Heart left ventricle (tissue), 16 donors: ENCODE data around the gene HTR7. TPM values are rescaled to one million over a fixed set of nuclear protein-coding genes. Genes with fewer than 3 reads are reported as not detected.

Source experiments
- ATAC-seq, 4 donors: fragments of 200-7000 bp; cut with Tn5 transposase; one replicate each; pipeline ENCODE4 v1.9.1; 2020 to 2022; ENCODE audit warnings: moderate library complexity in 4 of 4, mild to moderate bottlenecking in 3 of 4, moderate number of reproducible peaks in 1 of 4
- DNase-seq, 5 donors: peaks; one replicate each; pipeline ENCODE4 v3.0.0-alpha.2; 2020
- H3K27ac ChIP-seq, 12 donors: fragments of 200-600 bp; sonication (generic) in 4 of 12; one replicate each; pipeline versions ENCODE4 v1.5.0 to v1.8.0; 2016 to 2022; ENCODE audit warnings: mild to moderate bottlenecking in 2 of 12
- H3K27me3 ChIP-seq, 9 donors: fragments of 200-600 bp; sonication (generic) in 2 of 9; one replicate each; pipeline versions ENCODE4 v1.5.1 to v1.8.0; 2016 to 2022; ENCODE audit warnings: mild to moderate bottlenecking in 3 of 9
- H3K36me3 ChIP-seq, 9 donors: fragments of 200-600 bp; sonication (generic) in 2 of 9; one replicate each; pipeline versions ENCODE4 v1.5.0 to v1.8.0; 2018 to 2022; ENCODE audit warnings: mild to moderate bottlenecking in 2 of 9
- H3K4me1 ChIP-seq, 12 donors: fragments of 200-600 bp; sonication (generic) in 4 of 12; one replicate each; pipeline versions ENCODE4 v1.5.0 to v1.8.0; 2016 to 2022; ENCODE audit warnings: mild to moderate bottlenecking in 3 of 12
- H3K4me3 ChIP-seq, 12 donors: fragments of 200-600 bp; sonication (generic) in 4 of 12; one replicate each; pipeline versions ENCODE4 v1.5.0 to v1.8.0; 2017 to 2022; ENCODE audit warnings: mild to moderate bottlenecking in 9 of 12, moderate library complexity in 4 of 12
- H3K9me3 ChIP-seq, 12 donors: fragments of 200-600 bp; sonication (generic) in 4 of 12; one replicate each; pipeline versions ENCODE4 v1.5.0 to v1.8.0; 2016 to 2022; ENCODE audit warnings: mild to moderate bottlenecking in 1 of 12
- POLR2A ChIP-seq, 2 donors: fragments of 450-650 bp; IDR thresholded peaks; one replicate each; pipeline ENCODE4 v1.6.1; 2017; ENCODE audit warnings: antibody characterized with exemption in 2 of 2, mild to moderate bottlenecking in 2 of 2, moderate library complexity in 2 of 2
- WGBS, 4 donors: extraction: QIAGEN DNeasy Blood & Tissue Kit in 2 of 4; methylation state at CpG; one replicate each; pipeline versions ENCODE4 v1.1.5 to v1.1.7; 2013 to 2018; 5-methylcytosine and 5-hydroxymethylcytosine counted together
- intact Hi-C, 10 donors: fragments of 100-400 bp; cut with DNase I; formaldehyde crosslinking; loops; one replicate each; pipeline versions ENCODE4 v1.11.1 to v1.14.2; 2022
- polyA plus RNA-seq, 2 donors: library from polyadenylated mRNA; stranded (reverse); fragments of 200-250 nt; gene quantifications; one replicate each; pipeline ENCODE4 v1.2.3, GENCODE V29; 2013
- total RNA-seq, 9 donors: library from RNA; depleted of rRNA in 2 of 9; stranded (reverse); fragments of >200 nt in 2 of 9; fragmentation: NEBNext Ultra II Directional in 3 of 9; extraction: Animal tissue kit (Norgen Biotek cat#: 25700) in 3 of 9; gene quantifications; one replicate each; pipeline versions ENCODE4 v1.1.0 to v1.2.4, GENCODE V29; 2016 to 2023
- TF ChIP-seq, protein P1 (sequence below), 12 donors: fragments of 200-600 bp; sonication (generic) in 4 of 12; IDR thresholded peaks; one replicate each; pipeline versions ENCODE4 v1.5.0 to v1.8.0; 2018 to 2022; ENCODE audit warnings: antibody characterized with exemption in 12 of 12, mild to moderate bottlenecking in 5 of 12
- donor health status: ischemic (EF 13 %, LVEDD 7.1; RV severe dilation, severe dysfunction).
- donor health status: healthy with polysubstance abuse.
- donor health status: DM: no; HTN: yes; CAD: no.
- donor health status: DM: no; HTN: no; CAD: no.
- donor health status: ischemic (EF 25% LVEDD 6.9; RV normal size, moderate dysfunction).
- donor health status: ischemic (EF 25% LVEDD 5.7; RV mildly dilated, moderate dysfunction).
- donor health status: healthy.
- donor health status: DM: yes; HTN: yes; CAD: no.
- donor health status: ischemic (EF 35%, LVEDD 5.7; RV mildly dilated, moderate dysfunction).
- donor health status: nonischemic (EF 11% LVEDD 7.7; RV severe dilation, severe dysfunction).
- donor health status: DM: yes; HTN: yes; CAD: no.
- donor health status: PGD.
- donor health status: ischemic (EF 29% LVEDD 5.4; RV normal size, mild dysfunction).
- donor health status: nonischemic (EF 23%, LVEDD 6.1; RV moderate dilation, normal function).

The HTR7 gene
- total and polyA plus RNA-seq, 11 donors: 0.10 to 0.66 (median 0.24) TPM; not detected in 4

DNA sequence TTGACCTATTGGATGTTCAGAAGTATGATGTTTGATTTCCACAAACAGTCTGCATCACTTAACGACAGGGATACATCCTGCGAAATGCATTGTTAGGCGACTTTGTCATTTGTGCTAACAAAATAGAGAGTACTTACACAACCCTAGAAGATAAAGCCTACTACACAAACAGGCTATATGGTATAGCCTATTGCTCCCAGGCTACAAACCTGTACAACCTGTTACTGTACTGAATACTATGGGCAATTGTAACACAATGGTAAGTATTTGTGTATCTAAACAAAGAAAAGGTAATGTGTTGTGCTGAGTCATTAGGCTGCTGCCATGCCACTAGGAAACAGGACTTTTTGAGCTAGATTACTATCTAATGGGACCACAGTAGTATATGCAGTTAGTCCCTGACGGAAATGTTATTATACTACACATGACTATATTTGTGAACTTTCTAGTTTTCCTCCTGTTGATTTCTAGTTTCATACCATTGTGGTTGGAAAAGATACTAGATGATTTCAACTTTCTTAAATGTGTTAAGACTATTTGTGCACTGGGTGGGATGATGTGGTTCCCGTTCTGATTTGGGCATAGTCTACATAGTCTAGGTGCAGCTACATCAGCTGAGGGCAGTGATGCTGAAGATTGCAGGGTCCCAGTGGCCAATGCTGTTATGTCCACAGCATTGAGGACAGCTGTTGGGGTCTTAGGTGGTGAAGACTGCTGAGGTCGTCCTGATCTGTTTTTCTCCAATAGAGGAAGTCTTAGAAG is 161.7 kb downstream of the HTR7 start:
- no peaks in the 10 kb centered on the region for H3K36me3 ChIP-seq
- H3K4me1 ChIP-seq: no peaks in the 10 kb centered on the region
- DNase-seq: no peak
- H3K27me3 ChIP-seq: no peaks in the 10 kb centered on the region
- no peak for TF ChIP-seq POLR2A (IDR thresholded peaks at IDR 0.05)
- TF ChIP-seq, protein P1, sequence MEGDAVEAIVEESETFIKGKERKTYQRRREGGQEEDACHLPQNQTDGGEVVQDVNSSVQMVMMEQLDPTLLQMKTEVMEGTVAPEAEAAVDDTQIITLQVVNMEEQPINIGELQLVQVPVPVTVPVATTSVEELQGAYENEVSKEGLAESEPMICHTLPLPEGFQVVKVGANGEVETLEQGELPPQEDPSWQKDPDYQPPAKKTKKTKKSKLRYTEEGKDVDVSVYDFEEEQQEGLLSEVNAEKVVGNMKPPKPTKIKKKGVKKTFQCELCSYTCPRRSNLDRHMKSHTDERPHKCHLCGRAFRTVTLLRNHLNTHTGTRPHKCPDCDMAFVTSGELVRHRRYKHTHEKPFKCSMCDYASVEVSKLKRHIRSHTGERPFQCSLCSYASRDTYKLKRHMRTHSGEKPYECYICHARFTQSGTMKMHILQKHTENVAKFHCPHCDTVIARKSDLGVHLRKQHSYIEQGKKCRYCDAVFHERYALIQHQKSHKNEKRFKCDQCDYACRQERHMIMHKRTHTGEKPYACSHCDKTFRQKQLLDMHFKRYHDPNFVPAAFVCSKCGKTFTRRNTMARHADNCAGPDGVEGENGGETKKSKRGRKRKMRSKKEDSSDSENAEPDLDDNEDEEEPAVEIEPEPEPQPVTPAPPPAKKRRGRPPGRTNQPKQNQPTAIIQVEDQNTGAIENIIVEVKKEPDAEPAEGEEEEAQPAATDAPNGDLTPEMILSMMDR (IDR thresholded peaks at IDR 0.05): no peak
- 54 to 86% (median 77%) methylated on average over 6 of the region's 6 CpGs for WGBS, 4 donors
- H3K4me3 ChIP-seq: no peak overlapping the region
- ATAC-seq: no peak
- intact Hi-C loops: no loop called here
- H3K9me3 ChIP-seq: peaks cover 0 to 7% (median 0%) of the 10 kb centered on the region in 12 donors
- no peak overlapping the region for H3K27ac ChIP-seq

Other genes starting within 250 kb of the HTR7 start
- gene RPP30, start 13.9 kb upstream of the HTR7 start, total RNA-seq: 10 to 100 TPM; 26.4 to 39.9 (median 29.7) TPM
- gene RPP30, start 13.9 kb upstream of the HTR7 start, polyA plus RNA-seq: 10 to 100 TPM; 36.0 to 36.3 TPM
- gene ANKRD1, start 63.0 kb upstream of the HTR7 start, total RNA-seq: 1,000 to 10,000 TPM; 1,315 to 6,714 (median 4,181) TPM
- 1,000 to 10,000 TPM; 3,580 to 9,579 TPM for gene ANKRD1, start 63.0 kb upstream of the HTR7 start, polyA plus RNA-seq